HG03196 (cell line): ENCODE data around the gene ZDHHC8.

Experiments used
- ATAC-seq: cut with Tn5 transposase; IDR thresholded peaks from one replicate; pipeline ENCODE4 v1.9.1; 2021; ENCODE audit not compliant: unreplicated experiment

The ZDHHC8 gene

GRCh38 chr22:20192293-20192971 is 60.8 kb downstream of the ZDHHC8 start:
- no peak for ATAC-seq

DNA sequence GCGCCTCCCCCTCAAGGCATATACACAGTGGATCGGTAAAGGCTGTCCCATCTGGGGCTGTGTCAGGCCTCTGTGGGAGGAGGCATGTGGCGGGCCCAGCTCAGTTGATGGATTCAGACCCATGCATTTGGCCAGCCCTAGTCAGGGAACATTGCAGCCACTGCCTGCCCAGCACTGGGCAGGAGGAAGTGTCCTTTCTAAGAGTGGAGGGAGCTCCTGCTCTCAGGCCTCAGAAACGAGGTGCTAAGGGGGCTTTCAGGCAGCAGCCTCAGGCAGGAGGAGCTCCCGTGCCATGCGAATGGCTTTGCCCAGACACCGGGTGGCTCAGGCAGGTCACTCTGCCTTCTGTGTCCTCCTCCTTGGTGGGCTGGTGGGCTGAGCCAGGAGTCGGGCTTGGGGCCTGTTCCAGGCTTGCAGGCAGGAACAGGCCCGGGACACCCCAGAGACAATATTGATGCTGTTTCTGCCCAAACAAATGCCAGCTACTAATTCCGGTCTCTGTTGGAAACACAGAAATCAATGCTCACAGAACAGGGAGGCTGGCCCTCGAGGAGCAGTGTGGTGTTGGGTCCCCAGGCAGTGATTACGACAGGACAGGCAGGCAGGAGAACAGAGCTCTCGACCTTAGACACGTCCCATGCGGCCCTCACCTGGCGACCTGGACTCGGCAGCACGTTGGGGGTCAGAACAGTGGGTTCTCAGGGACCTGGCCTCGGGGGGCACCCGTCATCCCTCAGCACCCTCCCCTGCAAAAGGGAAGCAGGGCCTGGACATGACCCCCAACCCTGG is 61.6 kb downstream of the ZDHHC8 start:
- no peak for ATAC-seq

DNA sequence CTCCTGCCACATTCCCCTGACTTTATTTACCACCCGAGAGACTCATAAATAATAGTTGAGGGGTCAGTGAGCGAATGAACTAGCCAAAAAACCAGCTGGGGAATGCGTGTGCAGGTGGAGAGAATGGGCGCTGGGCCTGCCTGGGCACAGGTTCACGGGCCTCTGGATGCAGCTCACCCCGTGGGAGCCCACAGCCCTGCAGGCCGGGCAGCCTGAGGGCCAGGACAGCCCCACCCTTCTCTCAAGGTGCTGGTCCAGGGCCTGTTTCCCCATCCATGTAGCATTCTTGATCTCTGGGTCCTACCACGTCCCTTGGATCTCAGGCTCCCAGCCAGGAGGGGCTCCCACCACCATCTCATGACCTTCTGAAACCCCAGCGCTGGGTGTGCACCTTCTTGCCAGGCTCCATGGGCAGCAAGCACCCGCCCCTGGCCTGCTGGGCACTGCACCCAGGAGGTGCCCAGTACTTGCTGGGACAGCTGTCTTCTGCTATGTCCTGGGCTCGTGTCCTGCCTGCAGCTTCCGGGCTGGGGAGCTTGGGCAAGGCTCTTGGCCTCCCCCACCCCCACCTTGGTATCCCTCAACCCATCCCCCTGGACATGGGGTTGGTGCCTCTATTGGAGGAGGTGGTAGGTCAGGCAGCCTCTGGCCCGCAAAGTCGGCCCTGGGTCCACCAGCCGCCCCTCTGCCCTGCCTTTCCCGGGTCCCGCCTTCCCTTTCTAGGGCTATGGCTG is 62.3 kb downstream of the ZDHHC8 start:
- no peak for ATAC-seq

GRCh38 chr22:20194681-20195593 is 63.3 kb downstream of the ZDHHC8 start:
- ATAC-seq: no peak

- no peak for ATAC-seq
These were observed 64.7 kb downstream of the ZDHHC8 start for GRCh38 chr22:20196094-20196842.
